T-helper 22 cell (primary cell): Measurements from ENCODE around the gene TLK2.

ENCODE experiments used
- DNase-seq: peaks from one replicate; pipeline ENCODE4 v3.0.0-alpha.2; 2020; ENCODE audit warnings: low read depth

Gene TLK2

DNA sequence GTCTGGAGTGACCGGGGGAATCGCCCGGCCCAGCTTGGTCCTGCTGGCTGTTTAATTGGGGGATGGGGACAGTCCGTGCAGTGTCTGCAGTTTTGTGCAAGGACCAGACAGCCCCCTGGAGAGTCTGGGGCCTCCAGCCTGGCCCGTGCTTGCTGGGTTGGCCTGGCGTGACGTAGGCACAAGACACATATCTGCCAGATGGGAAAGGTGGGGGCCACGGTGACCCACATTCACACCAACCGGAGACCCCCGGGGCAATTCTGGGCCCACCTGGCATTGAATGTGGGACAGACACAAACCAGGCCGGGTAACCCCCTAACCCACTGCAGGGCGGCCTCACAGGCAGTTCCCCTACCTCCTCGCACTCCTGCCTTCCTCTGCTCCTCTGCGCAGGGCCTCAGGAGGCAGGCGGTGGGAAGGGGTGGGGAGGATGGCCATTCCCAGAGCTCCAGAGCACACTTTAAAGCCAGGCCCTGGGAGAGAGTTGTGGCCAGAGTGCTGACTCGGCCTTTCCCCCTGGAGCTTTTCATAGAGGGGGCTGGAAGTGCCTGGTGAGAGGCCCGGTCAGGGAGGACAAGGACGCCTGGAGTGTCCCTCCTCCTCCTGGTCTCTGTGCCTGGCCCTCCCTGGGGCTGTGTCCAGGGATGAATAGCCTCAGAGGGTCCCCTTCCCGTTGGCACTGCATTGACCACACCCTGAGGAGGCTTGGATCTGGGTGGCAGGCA, 150.4 kb downstream of the TLK2 start:
- no peak for DNase-seq

GRCh38 chr17:62629556-62630364, 151.1 kb downstream of the TLK2 start:
- no peak for DNase-seq

GRCh38 chr17:62630365-62631085, 151.9 kb downstream of the TLK2 start:
- DNase-seq: no peak

GRCh38 chr17:62631086-62631935, 152.7 kb downstream of the TLK2 start:
- no peak for DNase-seq

GRCh38 chr17:62631936-62632924, 153.6 kb downstream of the TLK2 start:
- DNase-seq: no peak

GRCh38 chr17:62637809-62638208, 159.2 kb downstream of the TLK2 start:
- no peak for DNase-seq

GRCh38 chr17:62641153-62641552, 162.5 kb downstream of the TLK2 start:
- DNase-seq: no peak

GRCh38 chr17:62641951-62642350, 163.3 kb downstream of the TLK2 start:
- DNase-seq: no peak

- no peak for DNase-seq
Measured at GRCh38 chr17:62643496-62643895, 164.9 kb downstream of the TLK2 start.

DNA sequence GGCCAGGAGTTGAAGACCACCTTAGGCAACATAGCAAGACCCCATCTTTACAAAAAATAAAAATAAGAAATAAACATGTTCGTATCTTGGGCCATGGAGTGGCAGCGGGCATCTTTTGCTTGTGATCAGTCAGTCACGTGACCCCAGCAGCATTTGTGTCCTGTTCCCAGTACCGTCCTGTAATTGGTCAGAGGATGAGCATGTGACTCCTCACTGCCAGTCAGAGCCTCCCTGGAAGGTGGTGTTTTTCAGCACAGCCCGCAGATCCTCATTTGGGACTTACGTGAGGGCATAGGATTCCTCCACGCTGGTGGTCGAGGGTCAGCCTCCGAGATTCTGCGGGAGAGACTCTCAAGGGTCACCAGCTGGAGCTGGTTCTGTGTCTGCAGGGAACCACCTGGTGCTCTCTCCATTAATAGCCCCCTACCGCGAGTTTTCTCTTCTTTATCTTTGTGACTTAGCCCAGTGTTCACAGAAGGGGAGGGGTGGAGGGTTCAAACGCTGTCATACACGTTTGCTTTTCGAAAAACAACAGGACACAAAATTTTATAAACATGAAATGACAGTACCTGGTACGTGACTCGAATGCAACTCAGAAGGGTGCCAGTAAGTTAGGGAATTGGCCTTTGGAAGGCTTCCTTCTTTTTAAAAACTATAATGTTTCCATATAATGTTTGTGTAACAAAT, 166.0 kb downstream of the TLK2 start:
- no peak for DNase-seq

- no peak for DNase-seq
Measured at GRCh38 chr17:62648251-62648955, 169.8 kb downstream of the TLK2 start.

GRCh38 chr17:62648956-62649294, 170.3 kb downstream of the TLK2 start:
- no peak for DNase-seq

DNA sequence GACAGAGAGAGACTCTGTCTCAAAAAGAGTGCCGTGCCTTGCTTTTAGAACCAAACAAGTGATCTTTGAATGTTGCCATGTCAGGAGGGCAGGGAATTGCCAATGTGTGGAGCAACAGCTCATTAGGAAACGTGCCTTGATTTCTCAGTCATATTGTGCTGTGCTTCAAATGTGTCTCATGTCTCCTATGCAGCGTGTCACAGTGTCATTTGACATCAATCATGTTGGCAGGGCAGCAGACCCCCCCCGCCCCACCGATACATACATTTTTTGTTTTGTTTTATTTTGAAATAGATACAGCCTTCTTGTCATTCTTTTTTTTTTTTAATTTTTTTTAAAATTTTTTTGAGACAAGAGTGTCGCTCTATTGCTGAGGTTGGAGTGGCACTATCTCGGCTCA, 170.9 kb downstream of the TLK2 start:
- DNase-seq: no peak

- no peak for DNase-seq
Measured at GRCh38 chr17:62650587-62650986, 172.0 kb downstream of the TLK2 start.

- no peak for DNase-seq
Measured at GRCh38 chr17:62652251-62653001, 173.8 kb downstream of the TLK2 start.

GRCh38 chr17:62653002-62653825, 174.6 kb downstream of the TLK2 start:
- peak; percentile 29 for DNase-seq

DNA sequence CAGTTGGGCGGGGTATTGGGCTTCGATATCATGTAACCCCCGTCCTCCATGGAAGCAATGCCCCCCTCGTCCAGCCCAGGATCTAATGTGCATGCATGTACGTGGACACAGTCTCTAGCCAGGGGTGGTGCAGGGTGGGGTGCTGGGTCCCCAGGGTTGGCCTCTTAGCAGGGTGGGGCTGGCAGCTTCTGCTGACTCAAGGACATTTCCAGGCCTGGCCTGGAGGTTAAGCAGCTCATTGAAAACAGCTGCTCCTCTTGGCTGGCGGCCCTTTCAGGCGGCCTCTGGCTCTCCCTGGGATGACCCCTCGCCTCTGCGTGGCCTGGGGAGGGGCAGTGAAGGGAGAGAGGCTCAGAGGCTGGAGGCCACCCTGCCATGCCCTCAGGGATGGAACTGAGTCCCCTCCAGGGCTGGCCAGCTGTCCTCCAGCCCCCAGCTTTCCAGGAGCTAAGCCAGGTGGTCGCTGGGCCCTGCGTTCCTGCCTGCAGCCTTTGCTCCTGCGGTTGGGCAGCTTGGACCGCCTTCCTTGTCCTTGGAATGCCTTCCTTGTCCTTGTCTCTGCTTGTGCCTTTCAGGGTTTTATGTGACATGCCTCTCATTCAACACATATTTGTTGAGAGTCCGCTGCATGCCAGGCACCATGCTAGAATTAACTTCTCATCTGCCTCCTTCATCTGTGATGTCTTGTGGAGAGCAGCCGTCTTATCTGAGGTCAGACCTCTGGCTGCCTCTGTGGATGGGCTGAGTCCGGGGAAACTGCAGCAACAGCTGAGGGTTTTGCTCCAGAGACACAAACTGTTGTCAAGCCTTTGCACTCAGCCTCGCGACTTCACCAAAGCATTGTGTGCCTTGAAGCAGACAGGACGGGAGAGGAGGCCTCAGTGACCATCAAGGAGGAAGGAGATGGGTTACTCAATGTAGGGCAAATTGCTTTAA, 175.5 kb downstream of the TLK2 start:
- DNase-seq: no peak
